Measurements from ENCODE around the gene RNASE13.

- TF ChIP-seq POLR2AphosphoS5 (IDR thresholded peaks at IDR 0.05) (no peak), POLR2A (IDR thresholded peaks at IDR 0.05) (no peak)
These were observed 49.1 kb upstream of the RNASE13 start for GRCh38 chr14:21083565-21084325.
